NCI-H345 (cell line): ENCODE measurements around the gene DUSP5.
"Not testable (repeated sequence)": the region's sequence is repeated elsewhere in the genome, so short reads cannot be mapped to it uniquely, and the experiment has no call there.

Source experiments
- DNase-seq: peaks from one replicate; lab custom pipeline; 2025; lab: John Stamatoyannopoulos, UW

DUSP5 gene

GRCh38 chr10:110497438-110498086 is at the start of gene DUSP5:
TSS of gene DUSP5 (plus strand) at chr10:110497907. CDS start at chr10:110498122, 215 bp downstream.
- DNase-seq, result peak; percentile 84

- DNase-seq, result no peak
Observed at GRCh38 chr10:110448682-110449418, 48.9 kb upstream of the DUSP5 start.

- no peak for DNase-seq
Observed at GRCh38 chr10:110455446-110455845, 42.3 kb upstream of the DUSP5 start.

GRCh38 chr10:110456046-110456445 is 41.7 kb upstream of the DUSP5 start:
- peak; percentile 51 for DNase-seq

GRCh38 chr10:110456523-110457091 is 41.1 kb upstream of the DUSP5 start:
- no peak for DNase-seq

- DNase-seq, result no peak
Observed at GRCh38 chr10:110457851-110458250, 39.9 kb upstream of the DUSP5 start.

- DNase-seq, result no peak
Observed at GRCh38 chr10:110458266-110458920, 39.3 kb upstream of the DUSP5 start.

- DNase-seq, result no peak
Observed at GRCh38 chr10:110459600-110459999, 38.1 kb upstream of the DUSP5 start.

- peak; percentile 52 for DNase-seq
Observed at GRCh38 chr10:110460111-110460809, 37.4 kb upstream of the DUSP5 start.

GRCh38 chr10:110461088-110461487 is 36.6 kb upstream of the DUSP5 start:
- no peak for DNase-seq

GRCh38 chr10:110461530-110461929 is 36.2 kb upstream of the DUSP5 start:
- DNase-seq, result no peak

GRCh38 chr10:110462166-110463095 is 35.3 kb upstream of the DUSP5 start:
- DNase-seq, result no peak

GRCh38 chr10:110468258-110468657 is 29.4 kb upstream of the DUSP5 start:
- DNase-seq, result not testable (repeated sequence)

GRCh38 chr10:110470541-110470940 is 27.2 kb upstream of the DUSP5 start:
- not testable (repeated sequence) for DNase-seq

GRCh38 chr10:110471566-110472139 is 26.1 kb upstream of the DUSP5 start:
- no peak for DNase-seq

GRCh38 chr10:110474017-110474416 is 23.7 kb upstream of the DUSP5 start:
- DNase-seq, result no peak

GRCh38 chr10:110474826-110475225 is 22.9 kb upstream of the DUSP5 start:
- DNase-seq, result no peak

GRCh38 chr10:110475722-110476515 is 21.8 kb upstream of the DUSP5 start:
- no peak for DNase-seq

- DNase-seq, result no peak
Observed at GRCh38 chr10:110479710-110480109, 18.0 kb upstream of the DUSP5 start.

GRCh38 chr10:110480387-110480786 is 17.3 kb upstream of the DUSP5 start:
- no peak for DNase-seq
